HG02884 (cell line): ENCODE measurements around the gene TSPEAR.

Source experiments
- ATAC-seq: cut with Tn5 transposase; IDR thresholded peaks from one replicate; pipeline ENCODE4 v1.9.1; 2021; ENCODE audit warnings: mild to moderate bottlenecking, moderate library complexity; ENCODE audit not compliant: unreplicated experiment

Gene TSPEAR

GRCh38 chr21:44741921-44742320 lies 30.5 kb upstream of the TSPEAR start:
- ATAC-seq: no peak

DNA sequence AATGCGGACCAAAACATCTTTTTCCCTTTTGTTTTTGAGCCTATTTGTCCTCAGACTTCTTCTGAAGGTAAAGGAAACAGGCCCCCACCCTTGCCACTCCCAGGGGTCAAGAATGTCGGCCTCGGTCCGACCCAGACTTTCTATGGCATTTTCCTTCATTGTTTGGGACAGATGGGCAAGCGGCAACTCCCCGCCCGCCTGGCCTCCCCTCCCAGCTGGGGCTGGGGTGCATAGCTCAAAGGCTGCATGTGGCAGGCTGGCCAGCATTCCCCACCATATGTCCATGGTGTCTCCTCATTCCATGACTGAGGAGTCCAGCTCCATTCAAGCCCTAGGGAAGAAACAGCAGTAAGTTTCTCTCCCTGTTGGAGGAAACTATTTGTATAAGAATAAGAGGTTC lies 29.4 kb upstream of the TSPEAR start:
- ATAC-seq: no peak

GRCh38 chr21:44739316-44739715 lies 27.9 kb upstream of the TSPEAR start:
- ATAC-seq: no peak

DNA sequence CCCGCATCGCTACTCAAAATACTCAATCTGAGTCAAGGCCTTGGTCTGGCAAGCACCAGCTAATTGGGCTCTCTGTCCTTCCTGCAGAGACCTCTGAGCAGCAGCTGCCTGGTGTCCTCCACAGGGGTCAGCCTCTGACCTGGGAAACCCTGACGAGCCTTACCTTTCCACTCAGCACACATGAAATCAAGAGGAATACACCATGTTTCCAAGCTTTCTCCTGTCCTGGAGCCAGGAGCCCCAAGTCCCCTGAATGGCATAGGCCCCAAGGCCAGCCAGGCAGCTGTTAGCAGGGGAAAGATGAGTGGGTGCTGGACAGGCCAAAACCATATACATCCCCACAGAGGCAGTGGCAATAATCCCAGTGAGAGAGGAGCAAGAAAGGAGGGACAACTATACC lies 27.2 kb upstream of the TSPEAR start:
- no peak for ATAC-seq

- ATAC-seq: no peak
Measured at GRCh38 chr21:44737706-44738354, 26.5 kb upstream of the TSPEAR start.

DNA sequence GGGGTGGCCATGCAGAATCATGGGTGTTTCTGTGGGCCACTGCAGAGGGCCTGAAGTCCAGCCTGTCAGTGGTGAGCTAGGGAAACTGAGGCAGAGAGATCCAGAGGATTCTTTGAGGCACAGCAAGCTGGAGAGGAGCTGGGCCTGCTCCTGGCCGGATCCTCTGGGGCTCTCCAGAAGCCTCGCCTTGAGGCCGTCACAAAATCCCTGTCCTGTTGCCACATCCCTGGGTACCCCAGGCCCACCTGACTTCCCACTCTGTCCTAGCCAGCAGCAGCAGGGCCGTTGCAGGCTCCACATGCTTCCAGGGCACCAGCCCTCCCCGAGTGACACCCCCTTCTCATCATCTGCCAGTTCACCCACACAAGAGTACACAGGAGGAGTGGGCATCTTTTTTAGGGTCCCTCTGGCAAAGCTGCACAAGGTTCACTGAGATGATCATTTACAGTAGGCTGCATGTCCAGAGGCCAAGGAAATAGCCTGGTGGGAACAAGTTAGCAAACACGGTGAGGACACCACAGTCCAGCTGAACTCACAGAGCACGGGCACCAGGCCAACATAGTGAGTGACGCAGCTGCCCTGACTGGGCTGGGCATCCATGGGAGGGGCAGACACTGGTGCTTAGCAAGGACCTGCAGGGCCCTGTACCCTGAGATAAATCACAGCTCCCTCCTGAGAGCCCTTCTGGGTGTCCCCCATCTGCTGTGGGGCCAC lies 25.1 kb upstream of the TSPEAR start:
- ATAC-seq: no peak

- no peak for ATAC-seq
Measured at GRCh38 chr21:44735821-44736220, 24.4 kb upstream of the TSPEAR start.

- no peak for ATAC-seq
Measured at GRCh38 chr21:44734841-44735240, 23.5 kb upstream of the TSPEAR start.

DNA sequence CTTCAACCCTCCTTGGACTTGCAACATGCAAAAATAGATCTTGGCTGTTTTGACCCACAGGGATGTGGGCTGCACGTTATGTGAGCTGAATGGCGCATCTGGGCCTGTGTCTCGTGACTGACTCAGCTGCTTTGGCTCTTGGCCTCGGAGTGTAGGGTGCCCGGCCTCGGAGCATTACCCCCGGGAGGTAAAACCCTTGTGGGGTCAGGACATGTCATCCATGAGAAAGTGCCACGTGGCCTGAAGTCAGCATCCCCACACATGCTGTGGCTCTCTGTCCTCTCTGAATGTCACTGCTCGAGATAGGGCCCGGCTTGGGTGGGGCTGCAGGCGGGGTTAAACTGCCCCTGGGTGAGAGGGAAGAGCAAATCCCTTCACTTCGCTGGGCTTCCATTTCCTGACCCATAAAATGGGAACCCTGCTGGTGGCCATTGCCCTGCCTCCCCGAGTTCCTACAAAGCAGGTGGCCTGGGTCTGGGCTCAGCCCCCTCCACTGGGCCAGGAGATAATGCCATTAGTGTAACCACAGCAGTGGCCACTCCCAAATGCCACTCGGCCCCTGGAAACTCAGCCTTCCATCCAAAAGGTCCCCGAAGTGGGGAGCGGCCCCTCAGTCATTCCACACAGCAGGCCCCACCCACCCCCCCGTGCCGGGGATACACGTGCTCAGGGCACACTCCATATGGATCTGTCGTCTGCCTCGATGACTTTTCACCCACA lies 22.8 kb upstream of the TSPEAR start:
- no peak for ATAC-seq

DNA sequence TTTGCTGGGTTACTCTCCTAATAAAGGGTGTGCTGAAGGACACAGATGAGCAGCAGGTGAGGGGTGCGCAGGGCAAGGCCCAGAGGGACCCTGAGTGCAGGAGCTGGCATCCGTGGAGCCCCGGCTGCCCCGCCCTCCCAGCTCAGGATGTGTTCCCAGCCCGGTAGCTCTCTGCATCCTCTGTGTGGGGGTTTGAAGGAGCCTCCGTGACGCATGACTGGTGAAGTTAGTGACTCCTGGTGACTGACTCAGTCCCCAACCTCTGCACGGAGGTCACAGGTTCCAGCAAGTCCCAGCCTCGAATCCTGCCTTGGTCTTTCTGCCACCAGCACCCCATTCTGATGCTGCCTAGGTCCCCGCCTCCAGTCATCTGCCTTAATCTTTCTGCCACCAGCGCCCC lies 21.6 kb upstream of the TSPEAR start:
- no peak for ATAC-seq

- ATAC-seq: no peak
Measured at GRCh38 chr21:44732263-44732662, 20.9 kb upstream of the TSPEAR start.

DNA sequence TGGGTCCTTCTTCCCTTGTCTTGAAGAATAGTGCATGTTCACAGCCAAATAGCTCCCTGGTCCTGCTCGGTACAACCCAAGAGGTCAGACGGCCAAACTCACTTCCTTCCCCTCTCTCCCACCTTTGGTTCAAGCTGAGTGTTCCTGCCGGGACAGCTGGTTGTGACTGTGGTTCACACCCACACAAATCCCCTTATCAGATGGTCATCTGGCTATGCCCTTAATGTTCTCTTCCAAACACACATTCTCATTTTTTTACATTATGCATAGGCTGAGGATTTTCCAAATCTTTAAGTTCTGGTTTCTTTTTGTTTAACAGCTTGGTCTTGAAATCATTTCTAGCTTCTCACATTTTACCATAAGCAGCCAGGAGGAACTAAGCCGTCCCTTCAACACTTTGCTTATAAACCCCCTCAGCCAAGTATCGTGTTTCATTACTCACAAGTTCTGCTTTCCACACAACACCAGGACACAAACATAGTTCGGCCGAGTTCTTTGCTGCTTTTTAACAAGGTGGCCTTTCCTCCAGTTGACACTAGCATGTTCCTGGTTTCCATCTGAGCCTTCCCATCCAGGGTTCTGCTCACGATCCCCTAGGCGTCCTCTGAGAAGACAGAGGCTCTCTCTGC lies 19.7 kb upstream of the TSPEAR start:
- no peak for ATAC-seq

- no peak for ATAC-seq
Measured at GRCh38 chr21:44730028-44730395, 18.6 kb upstream of the TSPEAR start.

GRCh38 chr21:44729336-44730027 lies 18.1 kb upstream of the TSPEAR start:
- no peak for ATAC-seq

- no peak for ATAC-seq
Measured at GRCh38 chr21:44728716-44729115, 17.3 kb upstream of the TSPEAR start.

- ATAC-seq: no peak
Measured at GRCh38 chr21:44727757-44728156, 16.4 kb upstream of the TSPEAR start.

- no peak for ATAC-seq
Measured at GRCh38 chr21:44727321-44727720, 15.9 kb upstream of the TSPEAR start.

DNA sequence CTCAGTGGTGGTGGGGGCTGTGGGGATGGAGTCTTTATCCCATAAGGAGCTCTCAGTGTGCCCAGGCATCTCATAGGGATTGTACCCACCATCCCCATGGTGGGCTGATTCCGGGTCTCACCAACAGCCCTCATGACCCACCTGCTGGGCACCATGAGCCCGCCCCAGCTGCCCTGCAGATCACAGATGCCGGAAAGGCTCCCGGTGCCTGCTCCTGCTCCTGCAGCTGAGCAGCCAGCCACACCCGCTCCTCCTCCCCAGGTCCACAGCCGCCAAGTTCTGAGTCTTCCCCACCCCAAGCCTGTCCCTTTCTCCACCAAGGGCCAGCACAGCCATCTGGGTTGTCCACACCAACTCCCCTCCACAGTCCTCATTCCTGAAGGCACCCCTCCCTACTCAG lies 15.5 kb upstream of the TSPEAR start:
- no peak for ATAC-seq

DNA sequence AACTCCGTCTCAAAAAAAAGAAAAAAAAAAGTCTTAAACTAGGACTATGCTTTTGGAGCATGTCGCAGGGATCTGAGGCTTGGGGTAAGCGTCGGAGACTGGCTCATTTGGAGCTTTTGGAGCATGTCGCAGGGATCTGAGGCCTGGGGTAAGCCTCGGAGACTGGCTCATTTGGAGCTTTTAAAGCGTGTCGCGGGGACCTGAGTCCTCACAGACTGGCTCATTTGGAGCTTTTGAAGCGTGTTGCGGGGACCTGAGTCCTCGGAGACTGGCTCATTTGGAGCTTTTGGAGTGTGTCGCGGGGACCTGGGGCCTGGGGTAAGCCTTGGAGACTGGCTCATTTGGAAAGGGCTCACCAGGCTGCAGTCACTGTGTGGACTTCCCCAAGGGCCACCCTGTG lies 13.6 kb upstream of the TSPEAR start:
- ATAC-seq: no peak

GRCh38 chr21:44724196-44724595 lies 12.8 kb upstream of the TSPEAR start:
- ATAC-seq: no peak
